ENCODE results near the gene PSMG4. TPM values are rescaled to one million over a fixed set of nuclear protein-coding genes. Genes with fewer than 3 reads are reported as not detected.

Gene PSMG4
- total RNA-seq, 1 donor from 2014 or later, result 21.2 TPM

GRCh38 chr6:3266170-3266569 lies 7.4 kb downstream of the PSMG4 start:
- DNase-seq (ENCODE audit: low spot score), result no peak
- ATAC-seq, result no peak
- intact Hi-C loops (cut with DNase I), result no loop called here

DNA sequence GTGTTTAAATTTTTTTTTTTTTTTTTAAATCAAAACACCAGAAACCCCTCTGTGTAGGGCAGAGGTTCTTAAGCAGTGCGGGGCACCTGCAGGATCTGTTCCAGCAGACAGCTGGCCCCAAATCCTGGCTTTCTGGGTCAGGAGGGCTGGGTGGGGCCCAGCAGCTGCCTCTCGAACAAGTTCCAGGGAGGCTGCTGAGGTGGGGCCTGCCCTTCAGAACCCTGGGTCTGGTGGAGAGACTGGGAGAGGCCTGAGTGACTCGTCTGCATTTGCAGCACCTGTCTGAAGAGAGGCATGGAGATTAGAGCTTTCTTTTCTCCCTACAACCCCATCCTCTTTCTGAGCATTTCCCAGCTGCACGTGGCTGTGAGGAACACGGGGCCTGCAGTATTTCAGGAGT lies 8.4 kb downstream of the PSMG4 start:
- DNase-seq (ENCODE audit: low spot score) (no peak), ATAC-seq (no peak)
- intact Hi-C loops (cut with DNase I), result no loop called here

GRCh38 chr6:3268680-3269079 lies 9.9 kb downstream of the PSMG4 start:
- ATAC-seq, result no peak

GRCh38 chr6:3269281-3269975 lies 10.7 kb downstream of the PSMG4 start:
- ATAC-seq, result no peak
- intact Hi-C loops (cut with DNase I), result no loop called here
- no peak for DNase-seq (ENCODE audit: low spot score)

More at GRCh38 chr6:3268680-3269079, 9.9 kb downstream of the PSMG4 start:
- intact Hi-C loops (cut with DNase I), result no loop called here
- no peak for DNase-seq (ENCODE audit: low spot score)

DNA sequence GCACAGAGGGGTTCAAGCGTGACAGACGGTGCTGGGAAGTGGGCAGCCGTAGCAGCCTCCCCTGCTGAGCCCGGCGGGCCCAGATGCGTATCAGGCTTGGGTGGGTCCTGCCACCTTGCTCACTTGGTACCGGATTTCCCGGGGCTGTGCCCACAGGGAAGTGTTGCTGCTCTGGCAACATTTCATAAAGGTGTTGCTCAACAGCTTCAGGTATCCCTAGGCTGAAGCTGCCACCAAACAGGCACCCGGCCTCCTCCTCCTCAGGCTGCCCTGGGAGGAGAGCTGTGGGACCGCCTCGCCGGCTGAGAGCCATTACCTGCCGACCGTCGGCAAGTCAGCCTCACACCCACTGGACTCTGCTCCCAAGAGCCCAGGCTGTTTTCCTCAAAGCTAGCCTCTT lies 11.5 kb downstream of the PSMG4 start:
- ATAC-seq, result no peak
- no peak for DNase-seq (ENCODE audit: low spot score)
- intact Hi-C loops (cut with DNase I), result no loop called here

DNA sequence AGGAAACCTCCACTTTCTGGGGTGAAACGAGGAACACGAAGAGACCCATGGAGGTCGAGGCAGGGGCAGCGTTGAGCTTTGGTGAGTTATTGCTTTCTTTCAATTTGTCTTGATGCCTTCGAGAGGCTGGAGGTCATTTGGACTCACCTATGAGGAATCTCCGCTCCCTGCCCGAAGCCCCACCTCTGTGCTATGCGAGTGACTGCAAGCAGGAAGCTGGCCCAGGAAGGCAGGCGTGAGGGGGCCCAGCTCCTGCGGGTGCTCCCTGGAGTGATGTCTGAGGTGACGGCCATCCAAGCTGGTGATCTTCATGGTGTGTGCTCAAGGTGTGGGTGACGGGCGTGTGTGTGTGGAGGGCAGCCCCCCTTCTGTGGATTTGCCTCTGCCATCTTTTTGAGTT lies 13.0 kb downstream of the PSMG4 start:
- DNase-seq (ENCODE audit: low spot score), result no peak
- intact Hi-C loops (cut with DNase I), result no loop called here
- no peak for ATAC-seq

DNA sequence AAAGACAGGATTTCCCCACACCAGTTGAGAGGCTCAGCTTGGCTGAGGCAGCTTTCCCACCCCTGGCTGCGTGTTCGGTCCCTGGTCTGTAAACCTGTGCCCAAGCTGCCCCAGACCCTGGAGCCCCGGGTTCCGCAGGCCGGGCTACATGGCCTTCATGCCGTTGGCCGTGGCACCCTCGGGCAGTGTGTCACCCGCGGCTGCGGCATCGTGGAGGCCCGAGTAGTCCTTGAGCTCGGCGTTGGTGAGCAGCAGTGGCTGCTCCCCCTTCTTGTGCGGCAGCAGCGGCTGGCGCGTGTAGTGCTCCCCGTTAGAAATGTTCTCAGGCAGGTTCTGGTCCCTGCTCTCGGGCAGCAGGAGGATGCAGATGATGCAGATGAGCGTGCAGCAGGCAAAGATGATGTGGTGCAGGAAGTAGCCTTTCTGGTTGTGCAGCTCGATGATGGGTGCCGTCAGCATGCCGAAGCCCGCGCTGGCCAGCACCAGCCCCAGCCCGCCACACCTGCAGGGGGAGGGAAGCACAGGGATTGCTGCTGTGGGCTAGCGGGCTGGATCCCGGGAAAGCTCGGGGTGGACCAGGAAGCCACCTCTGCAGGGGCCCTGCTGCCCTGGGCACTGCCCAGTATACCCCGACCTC lies 14.3 kb downstream of the PSMG4 start:
- ATAC-seq, result no peak
- peak; percentile 60 for DNase-seq (ENCODE audit: low spot score)
- intact Hi-C loops (cut with DNase I), result no loop called here

- intact Hi-C loops (cut with DNase I), result no loop called here
Observed at GRCh38 chr6:3273707-3274521, 15.2 kb downstream of the PSMG4 start.

DNA sequence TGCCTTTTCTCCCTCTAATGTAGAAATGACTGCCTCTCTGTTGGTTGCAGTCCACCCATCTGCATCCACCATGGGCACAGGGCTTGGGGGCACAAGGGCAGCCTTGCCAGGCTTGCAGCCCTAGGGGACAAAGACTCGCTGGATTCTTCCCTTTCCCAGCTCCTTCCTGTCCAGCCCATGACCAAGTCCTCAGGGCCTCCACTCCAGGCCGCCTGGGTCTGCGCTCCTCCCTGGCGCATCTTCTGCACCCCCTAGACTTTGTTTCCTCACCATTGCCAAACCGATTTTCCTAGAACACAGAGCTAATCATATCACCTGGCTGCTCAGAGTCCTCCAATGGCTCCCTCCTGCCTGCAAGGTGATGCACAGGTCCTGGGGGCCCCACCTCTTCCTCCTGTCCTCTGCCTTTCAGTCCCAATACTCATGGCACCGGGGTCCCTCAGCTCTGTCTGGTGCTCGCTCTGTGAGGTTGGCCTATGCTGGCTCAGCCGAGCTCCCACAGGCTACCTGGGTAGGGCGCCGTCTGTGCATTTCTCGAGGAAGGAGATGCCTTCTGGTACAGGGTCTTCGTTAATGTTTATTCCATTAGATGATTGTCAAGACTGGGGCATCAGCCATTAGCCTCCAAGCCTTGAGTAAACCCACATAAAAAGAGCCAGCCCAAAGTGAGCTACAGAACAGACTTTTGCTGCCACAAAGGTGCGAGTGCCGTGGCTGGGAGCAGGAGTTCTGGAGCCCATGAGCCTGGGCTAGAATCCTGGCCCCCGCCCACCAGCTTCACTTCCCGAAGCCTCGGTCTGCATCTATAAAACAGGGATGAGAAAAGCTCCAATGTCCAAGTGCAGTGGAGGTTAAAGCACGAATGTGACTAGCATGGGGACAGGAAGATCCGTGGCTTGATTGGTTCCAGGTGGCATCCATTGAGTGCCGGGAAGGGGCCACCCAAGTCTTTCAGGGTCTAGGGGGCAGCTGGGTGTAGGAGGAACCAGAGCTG lies 17.7 kb downstream of the PSMG4 start:
- intact Hi-C loops (cut with DNase I), result loop anchor here (2.0 kb wide), 1 partner anchor 456 kb away; no protein-coding TSS in a partner anchor
- DNase-seq (ENCODE audit: low spot score) (no peak), ATAC-seq (no peak)

More at GRCh38 chr6:3273707-3274521, 15.2 kb downstream of the PSMG4 start:
- DNase-seq (ENCODE audit: low spot score) (no peak), ATAC-seq (no peak)

- ATAC-seq (no peak), DNase-seq (ENCODE audit: low spot score) (peak; percentile 60)
- intact Hi-C loops (cut with DNase I), result loop anchor here (2.0 kb wide), 1 partner anchor 456 kb away; no protein-coding TSS in a partner anchor
Observed at GRCh38 chr6:3277251-3277650, 18.5 kb downstream of the PSMG4 start.

DNA sequence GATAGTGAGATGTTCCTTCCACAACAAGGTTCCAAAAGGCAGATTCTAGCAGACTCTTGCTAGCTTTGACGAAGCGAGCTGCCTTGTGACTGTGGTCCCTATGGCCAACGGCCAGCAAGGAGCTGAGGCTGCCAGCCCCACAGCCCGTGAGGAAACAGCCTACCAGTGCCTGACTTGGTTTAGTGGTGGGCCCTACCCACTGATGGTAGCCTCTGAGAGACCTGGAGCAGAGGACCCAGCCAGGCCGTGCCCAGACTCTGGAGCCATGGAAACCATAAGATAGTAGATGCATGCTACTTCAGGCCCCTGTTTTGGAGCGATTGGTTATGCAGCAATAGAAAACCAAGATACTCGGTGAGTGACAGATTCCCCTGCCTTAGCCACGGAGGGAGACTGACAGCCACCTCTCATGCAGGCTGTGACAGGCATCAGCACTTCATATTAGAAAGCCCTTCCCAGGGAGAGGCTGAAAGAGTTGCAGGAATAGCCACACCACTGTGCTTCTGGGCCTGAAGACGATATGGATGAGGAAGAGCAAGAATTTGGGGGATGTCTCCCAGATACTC lies 19.2 kb downstream of the PSMG4 start:
- intact Hi-C loops (cut with DNase I), result loop anchor here (2.0 kb wide), 1 partner anchor 455 kb away; no protein-coding TSS in a partner anchor
- DNase-seq (ENCODE audit: low spot score) (peak; percentile 49), ATAC-seq (no peak)

GRCh38 chr6:3278691-3279090 lies 19.9 kb downstream of the PSMG4 start:
- intact Hi-C loops (cut with DNase I), result no loop called here
- DNase-seq (ENCODE audit: low spot score) (peak; percentile 27), ATAC-seq (no peak)

- intact Hi-C loops (cut with DNase I), result loop anchor here (10.0 kb wide), 1 partner anchor 175 kb away; the partner anchor contains the start of gene SLC22A23
- DNase-seq (ENCODE audit: low spot score) (peak; percentile 58), ATAC-seq (no peak)
Observed at GRCh38 chr6:3280091-3280490, 21.3 kb downstream of the PSMG4 start.

- ATAC-seq (no peak), DNase-seq (ENCODE audit: low spot score) (peak; percentile 48)
- intact Hi-C loops (cut with DNase I), result loop anchor here (10.0 kb wide), 1 partner anchor 174 kb away; the partner anchor contains the start of gene SLC22A23
Observed at GRCh38 chr6:3280866-3281465, 22.2 kb downstream of the PSMG4 start.

GRCh38 chr6:3281631-3282475 lies 23.1 kb downstream of the PSMG4 start:
- ATAC-seq (peak; percentile 30), DNase-seq (ENCODE audit: low spot score) (peak; percentile 57)
- intact Hi-C loops (cut with DNase I), result loop anchor here (10.0 kb wide), 1 partner anchor 173 kb away; the partner anchor contains the start of gene SLC22A23

DNA sequence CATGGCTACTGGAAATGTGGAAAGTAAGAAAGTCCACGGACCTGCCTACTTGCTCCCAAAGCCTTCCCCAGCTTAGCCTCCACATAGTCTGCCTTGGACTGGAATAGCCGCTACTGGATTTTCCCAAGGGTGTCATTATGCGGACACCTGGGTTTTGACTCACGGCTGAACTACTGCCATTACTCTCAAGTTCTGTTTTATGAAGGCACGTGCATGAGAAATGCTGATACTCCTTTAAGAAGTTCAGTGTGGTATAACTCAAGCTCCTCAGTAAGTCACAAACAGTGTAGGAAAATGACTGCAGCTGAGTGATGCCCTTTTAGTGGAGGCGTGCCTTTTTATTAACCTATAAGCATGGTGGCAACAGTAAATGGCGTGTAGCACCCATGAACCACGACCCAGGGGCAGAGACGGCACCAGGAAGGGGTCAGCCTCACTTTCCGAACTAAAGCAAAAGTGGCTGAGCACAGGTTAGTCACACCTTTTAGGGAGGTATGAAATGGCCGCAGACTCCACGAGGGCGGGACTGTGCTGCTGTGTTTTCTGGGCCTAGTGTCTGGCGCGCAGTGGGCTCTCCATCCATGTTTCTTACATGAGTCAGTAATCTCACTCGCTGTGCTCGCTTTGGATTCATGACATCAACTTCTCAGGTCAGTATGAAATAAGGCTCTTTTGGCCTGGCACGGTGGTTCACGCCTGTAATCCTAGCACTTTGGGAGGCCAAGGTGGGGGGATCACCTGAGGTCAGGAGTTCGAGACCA lies 23.9 kb downstream of the PSMG4 start:
- ATAC-seq (peak; percentile 4), DNase-seq (ENCODE audit: low spot score) (peak; percentile 39)
- intact Hi-C loops (cut with DNase I), result loop anchor here (10.0 kb wide), 1 partner anchor 172 kb away; the partner anchor contains the start of gene SLC22A23
